ENCODE measurements around the gene PCSK6.
"Not testable (repeated sequence)": the region's sequence is repeated elsewhere in the genome, so short reads cannot be mapped to it uniquely, and the experiment has no call there.

The PCSK6 gene

GRCh38 chr15:101458908-101459578, 30.5 kb downstream of the PCSK6 start:
- no peak for DNase-seq

GRCh38 chr15:101458158-101458900, 31.2 kb downstream of the PCSK6 start:
- DNase-seq = no peak

- no peak for DNase-seq
Measured at GRCh38 chr15:101457696-101458095, 31.8 kb downstream of the PCSK6 start.

GRCh38 chr15:101456057-101456739, 33.3 kb downstream of the PCSK6 start:
- no peak for DNase-seq

GRCh38 chr15:101455291-101456025, 34.0 kb downstream of the PCSK6 start:
- DNase-seq = no peak

GRCh38 chr15:101454781-101455180, 34.7 kb downstream of the PCSK6 start:
- DNase-seq = not testable (repeated sequence)

- DNase-seq = no peak
Measured at GRCh38 chr15:101454365-101454764, 35.1 kb downstream of the PCSK6 start.

- no peak for DNase-seq
Measured at GRCh38 chr15:101453123-101454120, 36.1 kb downstream of the PCSK6 start.

- DNase-seq = no peak
Measured at GRCh38 chr15:101452572-101452971, 36.9 kb downstream of the PCSK6 start.

GRCh38 chr15:101451846-101452245, 37.7 kb downstream of the PCSK6 start:
- no peak for DNase-seq

GRCh38 chr15:101451266-101451799, 38.2 kb downstream of the PCSK6 start:
- DNase-seq = no peak

GRCh38 chr15:101450403-101451265, 38.9 kb downstream of the PCSK6 start:
- no peak for DNase-seq

GRCh38 chr15:101449471-101450402, 39.8 kb downstream of the PCSK6 start:
- no peak for DNase-seq

GRCh38 chr15:101448336-101448735, 41.2 kb downstream of the PCSK6 start:
- no peak for DNase-seq

- DNase-seq = no peak
Measured at GRCh38 chr15:101447561-101448071, 41.9 kb downstream of the PCSK6 start.

- no peak for DNase-seq
Measured at GRCh38 chr15:101447168-101447533, 42.4 kb downstream of the PCSK6 start.

GRCh38 chr15:101446518-101447167, 42.9 kb downstream of the PCSK6 start:
- DNase-seq = no peak

Measured in GDM1 (cell line).